Stimulated activated CD4-positive, alpha-beta T cell treated with anti-CD3 and anti-CD28 coated beads, Interleukin-12 subunit alpha, Interleukin-12 subunit beta, amount 100 ng/mL, for 48 hours (primary cell): ENCODE measurements around the gene ADAR.
A peak's percentile ranks its signal among the peaks of the same experiment; 100 is the strongest.
"Not testable (repeated sequence)": the region's sequence is repeated elsewhere in the genome, so short reads cannot be mapped to it uniquely, and the experiment has no call there.

Source experiments
- DNase-seq, 3 donors: peaks; one replicate each; pipeline ENCODE4 v3.0.0-alpha.2; 2020; ENCODE audit warnings: low read depth in 2 of 3, low spot score in 1 of 3

Gene ADAR, protein sequence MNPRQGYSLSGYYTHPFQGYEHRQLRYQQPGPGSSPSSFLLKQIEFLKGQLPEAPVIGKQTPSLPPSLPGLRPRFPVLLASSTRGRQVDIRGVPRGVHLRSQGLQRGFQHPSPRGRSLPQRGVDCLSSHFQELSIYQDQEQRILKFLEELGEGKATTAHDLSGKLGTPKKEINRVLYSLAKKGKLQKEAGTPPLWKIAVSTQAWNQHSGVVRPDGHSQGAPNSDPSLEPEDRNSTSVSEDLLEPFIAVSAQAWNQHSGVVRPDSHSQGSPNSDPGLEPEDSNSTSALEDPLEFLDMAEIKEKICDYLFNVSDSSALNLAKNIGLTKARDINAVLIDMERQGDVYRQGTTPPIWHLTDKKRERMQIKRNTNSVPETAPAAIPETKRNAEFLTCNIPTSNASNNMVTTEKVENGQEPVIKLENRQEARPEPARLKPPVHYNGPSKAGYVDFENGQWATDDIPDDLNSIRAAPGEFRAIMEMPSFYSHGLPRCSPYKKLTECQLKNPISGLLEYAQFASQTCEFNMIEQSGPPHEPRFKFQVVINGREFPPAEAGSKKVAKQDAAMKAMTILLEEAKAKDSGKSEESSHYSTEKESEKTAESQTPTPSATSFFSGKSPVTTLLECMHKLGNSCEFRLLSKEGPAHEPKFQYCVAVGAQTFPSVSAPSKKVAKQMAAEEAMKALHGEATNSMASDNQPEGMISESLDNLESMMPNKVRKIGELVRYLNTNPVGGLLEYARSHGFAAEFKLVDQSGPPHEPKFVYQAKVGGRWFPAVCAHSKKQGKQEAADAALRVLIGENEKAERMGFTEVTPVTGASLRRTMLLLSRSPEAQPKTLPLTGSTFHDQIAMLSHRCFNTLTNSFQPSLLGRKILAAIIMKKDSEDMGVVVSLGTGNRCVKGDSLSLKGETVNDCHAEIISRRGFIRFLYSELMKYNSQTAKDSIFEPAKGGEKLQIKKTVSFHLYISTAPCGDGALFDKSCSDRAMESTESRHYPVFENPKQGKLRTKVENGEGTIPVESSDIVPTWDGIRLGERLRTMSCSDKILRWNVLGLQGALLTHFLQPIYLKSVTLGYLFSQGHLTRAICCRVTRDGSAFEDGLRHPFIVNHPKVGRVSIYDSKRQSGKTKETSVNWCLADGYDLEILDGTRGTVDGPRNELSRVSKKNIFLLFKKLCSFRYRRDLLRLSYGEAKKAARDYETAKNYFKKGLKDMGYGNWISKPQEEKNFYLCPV

DNA sequence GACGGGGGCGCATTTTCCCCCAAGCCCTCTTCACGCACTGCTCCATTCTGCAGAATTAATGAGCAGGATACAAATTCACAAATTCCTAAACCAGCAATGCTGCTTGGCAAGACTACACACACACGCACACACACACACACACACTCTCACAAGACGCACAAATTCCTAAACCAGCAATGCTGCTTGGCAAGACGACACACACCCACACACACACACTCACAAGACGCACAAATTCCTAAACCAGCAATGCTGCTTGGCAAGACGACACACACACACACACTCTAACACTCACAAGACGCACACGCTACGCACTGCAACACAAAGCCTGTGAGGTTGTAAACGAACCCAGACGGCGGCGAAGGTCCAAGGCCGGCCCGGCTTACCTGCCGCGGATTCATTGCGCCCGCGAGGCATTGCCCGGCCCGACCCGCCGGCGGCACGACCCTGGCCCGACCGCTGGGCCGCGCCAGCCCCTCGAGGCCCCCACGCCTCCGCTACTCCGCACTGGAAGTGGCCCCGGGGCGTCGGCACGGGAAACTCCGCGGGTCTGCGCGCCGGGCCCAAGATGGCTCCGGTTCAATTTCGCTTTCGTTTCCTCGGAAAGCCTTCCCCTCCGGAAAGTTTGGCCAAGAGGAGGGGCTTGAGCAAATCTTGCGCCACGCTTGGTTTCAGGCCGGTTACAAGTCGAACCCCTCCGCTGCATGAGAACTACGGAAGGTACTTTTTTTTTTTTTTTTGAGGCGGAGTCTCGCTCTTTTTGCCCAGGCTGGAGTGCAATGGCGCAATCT is at the start of gene ADAR:
Gene ADAR, minus strand, starts transcription at position 578 of the 788 bp plus-strand sequence. Its CDS starts 180 bp downstream, at position 398.
- peak; percentile 87 to 88 (median 88) for DNase-seq

DNA sequence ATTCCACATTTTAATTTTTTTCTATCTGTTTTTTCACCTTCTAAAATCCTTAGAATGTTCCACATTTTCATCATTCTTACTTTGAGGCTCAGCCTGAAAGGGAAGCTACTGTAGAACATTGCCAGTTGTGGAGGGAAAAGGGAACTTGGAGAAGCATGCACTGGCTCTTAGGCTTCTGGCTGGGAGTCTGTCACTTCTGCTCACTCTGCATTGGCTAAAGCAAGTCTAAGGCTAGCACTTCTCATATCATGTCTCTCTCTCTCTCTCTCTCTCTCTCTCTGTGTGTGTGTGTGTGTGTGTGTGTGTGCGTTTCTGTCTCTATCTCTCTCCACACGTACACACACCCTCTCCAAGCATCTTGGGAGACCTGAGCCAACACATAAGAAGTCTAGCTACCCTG is 49.6 kb upstream of the ADAR start:
- no peak for DNase-seq

- DNase-seq = no peak
These were observed 44.9 kb upstream of the ADAR start for GRCh38 chr1:154652893-154653292.

- DNase-seq = not testable (repeated sequence)
These were observed 36.7 kb upstream of the ADAR start for GRCh38 chr1:154644724-154645123.

DNA sequence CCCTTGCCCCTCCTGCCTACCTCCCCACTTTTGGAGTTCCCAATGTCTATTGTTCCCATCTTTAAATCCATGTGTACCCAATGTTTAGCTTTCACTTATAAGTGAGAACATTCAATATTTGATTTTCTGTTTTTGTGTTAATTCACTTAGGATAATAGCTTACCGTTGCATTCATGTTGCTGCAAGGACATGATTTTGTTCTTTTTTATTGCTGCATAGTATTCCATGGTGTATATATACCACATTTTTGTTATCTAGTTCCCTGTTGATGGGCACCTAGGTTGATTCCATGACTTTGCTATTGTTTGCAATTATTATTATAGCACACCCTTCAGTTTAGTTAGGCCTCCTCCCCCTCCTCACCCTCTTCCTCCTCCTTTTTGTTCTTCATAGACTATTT is 33.5 kb upstream of the ADAR start:
- no peak for DNase-seq

DNA sequence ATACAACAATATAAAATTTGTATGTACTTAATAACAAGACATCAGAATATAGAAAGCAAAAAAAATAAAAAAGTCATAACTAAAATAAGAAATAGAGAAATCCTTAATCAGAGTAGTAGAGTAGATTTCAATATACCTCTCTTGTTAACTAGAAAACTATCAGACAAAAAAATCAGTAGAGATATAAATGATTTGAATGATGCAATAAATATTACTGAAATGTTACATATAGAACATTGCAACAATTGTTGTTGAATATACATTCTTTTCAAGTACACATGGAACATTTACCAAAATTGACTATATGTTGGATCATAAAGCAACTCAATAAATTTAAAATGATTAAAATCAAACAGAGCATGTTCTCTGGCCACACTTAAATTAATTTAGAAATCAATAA is 31.9 kb upstream of the ADAR start:
- DNase-seq = no peak

- no peak for DNase-seq
These were observed 27.2 kb upstream of the ADAR start for GRCh38 chr1:154635171-154635570.

GRCh38 chr1:154629675-154630073 is 21.7 kb upstream of the ADAR start:
- DNase-seq = no peak

GRCh38 chr1:154629061-154629674 is 21.2 kb upstream of the ADAR start:
- no peak for DNase-seq

DNA sequence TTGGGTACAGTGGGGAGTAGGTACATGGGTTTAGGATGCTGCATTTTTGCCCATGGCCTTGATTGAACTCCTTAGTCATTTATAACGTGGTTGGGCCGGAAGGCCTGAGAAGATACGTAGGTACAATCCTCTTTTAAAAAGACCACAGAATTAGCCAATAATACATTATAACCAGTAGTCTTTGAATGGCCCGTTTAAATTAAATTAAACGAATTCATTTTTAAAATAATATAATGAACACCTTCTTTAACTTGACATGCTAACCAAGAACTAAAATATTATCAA is 20.1 kb upstream of the ADAR start:
- no peak for DNase-seq

DNA sequence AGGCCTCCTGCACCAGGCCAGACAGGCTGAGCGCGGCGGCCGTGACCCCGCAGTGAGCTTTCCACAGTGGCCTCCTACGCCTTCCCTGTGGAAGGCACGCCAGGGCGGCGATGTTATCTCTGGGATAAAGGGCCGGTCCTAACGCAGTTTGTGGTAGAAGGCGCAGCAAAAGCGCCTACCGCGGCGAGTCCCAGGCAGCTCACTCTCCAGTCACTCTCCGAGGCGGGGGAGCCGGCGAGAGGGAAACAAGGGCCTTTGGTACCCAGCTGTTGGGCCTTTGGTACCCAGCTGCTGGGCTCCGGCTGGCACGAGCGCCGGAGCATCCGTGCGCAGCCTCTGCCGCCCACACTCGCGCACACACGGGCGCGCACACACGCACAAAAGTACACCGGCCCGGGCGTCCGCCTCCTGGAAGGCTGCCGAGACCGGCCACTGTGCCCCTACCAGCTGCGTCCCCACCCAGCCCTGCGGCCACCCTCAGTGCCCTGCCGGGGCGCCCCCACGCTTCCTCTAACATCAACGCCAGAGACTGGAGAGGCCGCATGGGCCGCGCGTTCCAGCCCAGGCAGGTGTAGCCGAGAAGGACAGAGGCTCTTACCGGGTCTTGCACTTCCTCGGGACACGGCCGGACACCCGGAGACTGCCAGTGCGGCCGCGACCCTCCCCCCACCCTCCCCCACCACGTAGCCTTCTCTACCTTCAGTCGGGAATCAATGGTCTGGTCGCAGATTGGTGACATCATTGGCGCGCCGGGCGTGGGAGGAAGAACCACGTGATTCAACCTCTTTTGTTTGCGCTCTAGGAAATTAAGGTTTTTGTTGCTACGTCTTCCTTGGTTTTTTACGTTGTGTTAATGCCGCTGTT is 19.5 kb upstream of the ADAR start:
- peak; percentile 87 to 97 (median 89) for DNase-seq

DNA sequence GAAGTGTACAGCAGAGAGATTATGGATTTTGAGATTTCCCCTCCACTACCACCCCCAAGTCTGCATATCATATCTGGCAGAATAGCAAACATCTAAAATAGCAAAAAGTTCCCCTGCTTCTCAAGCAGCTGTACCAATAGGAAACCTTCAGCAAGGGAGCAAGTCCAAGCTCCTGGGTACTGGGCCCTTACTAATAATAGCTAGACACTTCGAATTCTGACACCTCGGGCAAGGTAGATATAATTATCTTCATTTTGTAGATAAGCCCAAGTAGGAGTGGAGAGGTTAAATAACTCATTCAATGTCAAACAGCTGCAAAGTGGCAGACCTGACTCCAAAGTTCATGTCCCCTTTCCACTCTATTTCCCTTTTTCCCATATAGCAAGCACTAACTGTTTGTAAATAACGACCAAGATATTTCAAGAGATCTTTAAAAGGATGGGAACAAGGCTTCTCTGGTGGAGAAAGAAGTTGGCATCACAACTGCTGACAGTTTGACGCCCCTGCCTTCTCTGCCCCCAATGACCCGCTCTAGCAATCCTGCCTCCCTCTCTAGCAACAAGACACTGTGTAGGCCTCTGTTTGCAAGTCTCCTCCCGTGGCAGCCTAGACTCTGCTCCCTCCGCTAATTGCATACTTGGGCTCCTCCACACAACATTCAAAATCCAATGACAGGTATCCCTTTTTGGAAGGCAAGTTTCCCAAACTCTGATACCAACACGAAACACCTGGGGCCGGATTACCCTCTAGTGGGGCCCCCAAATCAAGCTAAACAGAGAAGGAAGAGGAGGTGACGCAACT is 18.7 kb upstream of the ADAR start:
- no peak for DNase-seq

DNA sequence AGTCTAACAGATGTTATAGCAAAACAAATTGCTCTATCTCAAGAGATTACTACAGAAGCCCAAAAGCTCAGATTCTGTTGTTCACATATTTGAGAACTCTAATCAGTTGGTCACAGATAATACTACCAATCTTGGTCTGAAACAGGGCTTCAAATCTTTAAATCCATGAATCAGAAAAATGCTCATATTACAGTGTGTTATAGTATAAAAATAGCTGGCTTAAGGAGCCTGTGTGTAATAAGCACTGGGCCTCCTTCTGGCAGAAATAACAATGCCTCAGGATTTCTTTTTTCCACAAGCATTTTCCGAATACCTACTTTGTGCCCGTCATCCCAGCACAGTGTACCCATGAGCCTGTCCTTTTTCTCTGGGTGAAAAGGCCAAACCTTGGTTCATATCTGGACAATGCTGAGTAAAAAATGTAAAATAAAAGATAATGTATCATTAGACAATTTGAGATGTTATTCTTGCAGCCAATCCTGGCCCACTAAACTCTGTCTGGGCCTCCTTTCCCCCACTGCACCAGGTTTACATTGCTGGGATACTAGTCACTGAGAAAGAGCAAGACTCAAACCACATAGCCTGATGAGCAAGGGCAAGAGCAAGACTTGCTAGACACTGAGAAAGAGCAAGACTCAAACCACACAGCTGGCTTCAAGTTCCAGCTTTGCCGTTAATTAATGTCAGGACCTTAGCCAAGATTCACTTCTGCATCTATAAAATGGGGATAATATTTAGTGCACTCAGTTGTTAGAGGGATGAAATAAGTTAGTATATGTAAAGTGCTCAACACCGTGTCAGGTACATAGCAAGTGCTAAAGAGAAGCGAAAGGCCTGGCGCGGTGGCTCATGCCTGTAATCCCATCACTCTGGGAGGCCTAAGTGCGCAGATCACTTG is 17.0 kb upstream of the ADAR start:
- no peak for DNase-seq

- no peak for DNase-seq
These were observed 15.4 kb upstream of the ADAR start for GRCh38 chr1:154623358-154623757.

GRCh38 chr1:154622503-154623039 is 14.6 kb upstream of the ADAR start:
- DNase-seq = no peak

DNA sequence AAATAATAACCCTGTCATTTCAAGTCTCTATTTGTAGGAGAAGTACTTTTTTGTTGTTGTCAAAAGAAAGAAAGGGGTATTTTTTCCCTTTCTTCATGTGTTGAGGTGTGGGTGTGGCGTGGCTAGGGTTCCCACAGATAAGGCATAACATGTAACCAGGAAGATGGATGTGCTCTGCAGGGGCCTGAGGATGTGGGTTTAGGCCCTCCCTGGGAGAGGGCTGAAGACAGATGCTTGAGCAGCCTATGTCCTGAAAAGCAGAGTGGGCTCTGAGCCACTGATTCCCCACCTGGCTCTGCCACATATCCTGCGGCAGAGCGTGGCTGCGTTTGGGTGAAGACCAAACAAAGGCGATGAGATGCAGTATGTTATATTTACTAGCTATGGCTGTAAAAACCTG is 13.9 kb upstream of the ADAR start:
- no peak for DNase-seq

- DNase-seq = no peak
These were observed 12.8 kb upstream of the ADAR start for GRCh38 chr1:154620751-154621150.
